Peyer's patch (tissue), 4 donors: Measurements from ENCODE around the gene RHCE.
"Not testable (repeated sequence)": the region's sequence is repeated elsewhere in the genome, so short reads cannot be mapped to it uniquely, and the experiment has no call there.

Experiments used
- CTCF ChIP-seq, 6 experiments: fragments of 450-650 bp in 4 of 6; fragments of 200-600 bp in 2 of 6; sonication (generic) in 1 of 6; IDR thresholded peaks; one replicate each; pipeline ENCODE4 v1.5.1; 2017 to 2019; ENCODE audit warnings: antibody characterized with exemption in 6 of 6, mild to moderate bottlenecking in 3 of 6, moderate library complexity in 1 of 6
- POLR2A ChIP-seq, 2 donors: fragments of 450-650 bp; IDR thresholded peaks; one replicate each; pipeline ENCODE4 v1.5.1; 2017; ENCODE audit warnings: antibody characterized with exemption in 2 of 2, mild to moderate bottlenecking in 2 of 2, moderate library complexity in 2 of 2

GRCh38 chr1:25417280-25417679 is 3.3 kb downstream of the RHCE start:
- not testable (repeated sequence) for TF ChIP-seq CTCF, POLR2A (IDR thresholded peaks at IDR 0.05)
